22Rv1 (cell line): ENCODE data around the gene SLC36A1.

ENCODE experiments used
- ZFX ChIP-seq: fragments of 450-650 bp; IDR thresholded peaks from 2 replicates; pipeline ENCODE4 v1.6.1; 2017; ENCODE audit warnings: antibody characterized with exemption, borderline replicate concordance
- TF ChIP-seq, protein P1 (sequence below): fragments of 450-650 bp; IDR thresholded peaks from 2 replicates; pipeline ENCODE4 v1.5.1; 2017; ENCODE audit warnings: mild to moderate bottlenecking

DNA sequence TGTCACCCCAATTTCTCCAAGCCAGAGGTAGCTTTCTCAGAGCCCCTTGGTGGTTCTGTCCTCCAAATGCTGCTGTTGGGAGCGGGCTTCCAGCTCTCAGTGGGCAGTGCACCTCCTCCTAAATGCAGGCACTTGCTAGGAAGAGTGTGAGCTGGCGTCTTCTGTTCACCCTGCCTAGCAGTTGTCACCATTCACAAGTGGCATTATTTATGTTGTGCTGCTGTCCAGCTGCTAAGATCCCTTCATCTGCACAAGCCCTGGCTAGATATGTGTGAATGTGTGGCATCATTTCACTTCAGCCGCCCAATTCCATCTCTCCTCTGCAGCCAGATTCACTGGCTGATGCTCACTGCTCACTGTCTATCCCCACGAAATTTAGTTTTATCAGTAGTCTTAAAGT is 43.7 kb downstream of the SLC36A1 start:
- TF ChIP-seq, protein P1, sequence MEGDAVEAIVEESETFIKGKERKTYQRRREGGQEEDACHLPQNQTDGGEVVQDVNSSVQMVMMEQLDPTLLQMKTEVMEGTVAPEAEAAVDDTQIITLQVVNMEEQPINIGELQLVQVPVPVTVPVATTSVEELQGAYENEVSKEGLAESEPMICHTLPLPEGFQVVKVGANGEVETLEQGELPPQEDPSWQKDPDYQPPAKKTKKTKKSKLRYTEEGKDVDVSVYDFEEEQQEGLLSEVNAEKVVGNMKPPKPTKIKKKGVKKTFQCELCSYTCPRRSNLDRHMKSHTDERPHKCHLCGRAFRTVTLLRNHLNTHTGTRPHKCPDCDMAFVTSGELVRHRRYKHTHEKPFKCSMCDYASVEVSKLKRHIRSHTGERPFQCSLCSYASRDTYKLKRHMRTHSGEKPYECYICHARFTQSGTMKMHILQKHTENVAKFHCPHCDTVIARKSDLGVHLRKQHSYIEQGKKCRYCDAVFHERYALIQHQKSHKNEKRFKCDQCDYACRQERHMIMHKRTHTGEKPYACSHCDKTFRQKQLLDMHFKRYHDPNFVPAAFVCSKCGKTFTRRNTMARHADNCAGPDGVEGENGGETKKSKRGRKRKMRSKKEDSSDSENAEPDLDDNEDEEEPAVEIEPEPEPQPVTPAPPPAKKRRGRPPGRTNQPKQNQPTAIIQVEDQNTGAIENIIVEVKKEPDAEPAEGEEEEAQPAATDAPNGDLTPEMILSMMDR: no peak
- no peak for TF ChIP-seq ZFX
